CD4-positive, alpha-beta memory T cell (primary cell): ENCODE measurements around the gene FBXW12. TPM values are rescaled to one million over a fixed set of nuclear protein-coding genes. Genes with fewer than 3 reads are reported as not detected.

Experiments used
- CTCF ChIA-PET: fragments of 350-600 bp; sonication (Branson Sonifier 250); formaldehyde crosslinking; loops from one replicate; lab custom pipeline; 2021; ENCODE audit warnings: inconsistent platforms; ENCODE audit not compliant: partially characterized antibody; lab: Charles Lee
- POLR2A ChIA-PET: fragments of 350-600 bp; sonication (Branson Sonifier 250); formaldehyde crosslinking; loops from one replicate; lab custom pipeline; 2021; ENCODE audit not compliant: partially characterized antibody; lab: Charles Lee
- DNase-seq, 5 donors: peaks; one replicate each; pipeline versions ENCODE4 v3.0.0 to v3.0.0-alpha.2; 2020 to 2022; ENCODE audit warnings: mixed read lengths in 1 of 5
- H3K27ac ChIP-seq: one replicate; pipeline ENCODE4 v1.7.0; 2013; ENCODE audit warnings: low read depth, low read length
- H3K27me3 ChIP-seq: 2 replicates; pipeline ENCODE4 v1.7.0; 2013; ENCODE audit warnings: mild to moderate bottlenecking, low read length, moderate library complexity; ENCODE audit not compliant: insufficient read depth
- H3K36me3 ChIP-seq: 2 replicates; pipeline ENCODE4 v1.7.0; 2013; ENCODE audit warnings: mild to moderate bottlenecking, low read length, moderate library complexity; ENCODE audit not compliant: insufficient read depth
- H3K4me1 ChIP-seq: 2 replicates; pipeline ENCODE4 v1.7.0; 2013; ENCODE audit warnings: mild to moderate bottlenecking, low read length, moderate library complexity; ENCODE audit not compliant: insufficient read depth
- H3K4me3 ChIP-seq, 2 donors: one replicate each; pipeline ENCODE4 v1.7.0; 2013; ENCODE audit warnings: low read length in 2 of 2, mild to moderate bottlenecking in 1 of 2
- H3K9me3 ChIP-seq, 2 donors: one replicate each; pipeline ENCODE4 v1.7.0; 2013; ENCODE audit warnings: low read length in 2 of 2, control low read depth in 1 of 2; ENCODE audit not compliant: control insufficient read depth in 1 of 2
- H3K27ac Mint-ChIP-seq, 7 donors: one replicate each; pipeline ENCODE4 v1.8.0; 2020 to 2021; ENCODE audit warnings: mixed read lengths in 7 of 7, mild to moderate bottlenecking in 6 of 7, inconsistent platforms in 3 of 7, moderate library complexity in 3 of 7
- H3K27me3 Mint-ChIP-seq, 2 donors: one replicate each; pipeline ENCODE4 v1.8.0; 2020 to 2021; ENCODE audit warnings: mixed read lengths in 2 of 2
- H3K36me3 Mint-ChIP-seq, 2 donors: one replicate each; pipeline ENCODE4 v1.8.0; 2020 to 2021; ENCODE audit warnings: mixed read lengths in 2 of 2, inconsistent platforms in 1 of 2, mild to moderate bottlenecking in 1 of 2
- H3K4me1 Mint-ChIP-seq, 4 donors: one replicate each; pipeline ENCODE4 v1.8.0; 2020 to 2021; ENCODE audit warnings: mixed read lengths in 4 of 4, mild to moderate bottlenecking in 1 of 4
- H3K4me3 Mint-ChIP-seq, 8 donors: one replicate each; pipeline ENCODE4 v1.8.0; 2020 to 2021; ENCODE audit warnings: mixed read lengths in 8 of 8, mild to moderate bottlenecking in 7 of 8, moderate library complexity in 6 of 8, inconsistent platforms in 3 of 8
- H3K9me3 Mint-ChIP-seq, 8 donors: one replicate each; pipeline ENCODE4 v1.8.0; 2020 to 2021; ENCODE audit warnings: mixed read lengths in 8 of 8, mild to moderate bottlenecking in 5 of 8, inconsistent platforms in 3 of 8, moderate library complexity in 1 of 8
- intact Hi-C: fragments of 100-400 bp; cut with micrococcal nuclease; formaldehyde crosslinking; loops from one replicate; pipeline ENCODE4 v1.15.1; 2023
- polyA plus RNA-seq, 2 donors: library from polyadenylated mRNA; unstranded; fragments of 300-500 nt; fragmentation: Illumina TruSeq; gene quantifications; one replicate each; pipeline ENCODE4 v1.2.3, GENCODE V29; 2021
- total RNA-seq, 2 experiments: library from RNA; stranded (reverse); gene quantifications; one replicate each; pipeline ENCODE4 v1.2.3, GENCODE V29; 2021

The FBXW12 gene
- total and polyA plus RNA-seq, 4 experiments from 2014 or later = not detected

- no peak overlapping the region for H3K27ac Mint-ChIP-seq
- intact Hi-C loops = no loop called here
- H3K9me3 ChIP-seq = no peaks in the 10 kb centered on the region
Measured at GRCh38 chr3:48372862-48373435, 930 bp downstream of the FBXW12 start.

GRCh38 chr3:48387634-48388033 lies 15.6 kb downstream of the FBXW12 start:
- H3K27ac ChIP-seq = no peak overlapping the region
- Mint-ChIP-seq H3K4me3 (no peak overlapping the region), H3K27ac (no peak overlapping the region), H3K36me3 (no peaks in the 10 kb centered on the region), H3K4me1 (no peaks in the 10 kb centered on the region), H3K27me3 (peaks cover 12 to 14% of the 10 kb centered on the region in 2 donors), H3K9me3 (no peaks in the 10 kb centered on the region)
- DNase-seq = no peak
- ChIA-PET POLR2A (no interaction called here), CTCF (interaction anchor here (1.3 to 1.7 kb wide), 2 partner anchors 13 to 49 kb away, joined by 6 to 8 read pairs; no protein-coding TSS in a partner anchor)
- no peak overlapping the region for H3K4me3 ChIP-seq
- no peaks in the 10 kb centered on the region for H3K4me1 ChIP-seq
- H3K27me3 ChIP-seq = peaks cover 3% of the 10 kb centered on the region
- H3K9me3 ChIP-seq = no peaks in the 10 kb centered on the region
- intact Hi-C loops = no loop called here
- H3K36me3 ChIP-seq = no peaks in the 10 kb centered on the region

More at GRCh38 chr3:48372862-48373435, 930 bp downstream of the FBXW12 start:
- ChIA-PET POLR2A (no interaction called here), CTCF (interaction anchor here (0.6 kb wide), 1 partner anchor 886 kb away, joined by 3 read pairs; no protein-coding TSS in a partner anchor)
- peaks cover 0 to 2% (median 0%) of the 10 kb centered on the region in 8 donors for H3K9me3 Mint-ChIP-seq
- peaks cover 0 to 2% of the 10 kb centered on the region in 2 donors for H3K27me3 Mint-ChIP-seq
- H3K4me3 ChIP-seq = no peak overlapping the region
- no peaks in the 10 kb centered on the region for H3K27me3 ChIP-seq
- H3K36me3 ChIP-seq = no peaks in the 10 kb centered on the region
- no peaks in the 10 kb centered on the region for H3K4me1 ChIP-seq
- no peak for DNase-seq
- H3K4me3 Mint-ChIP-seq = no peak overlapping the region
- H3K4me1 Mint-ChIP-seq = no peaks in the 10 kb centered on the region
- H3K27ac ChIP-seq = no peak overlapping the region
- no peaks in the 10 kb centered on the region for H3K36me3 Mint-ChIP-seq

GRCh38 chr3:48388966-48389365 lies 16.9 kb downstream of the FBXW12 start:
- CTCF ChIA-PET = no interaction called here
- H3K9me3 Mint-ChIP-seq = no peaks in the 10 kb centered on the region
- H3K4me3 Mint-ChIP-seq = peak overlapping the region in 1 of 8 donors; percentile 61
- H3K27me3 Mint-ChIP-seq = peaks cover 13 to 19% of the 10 kb centered on the region in 2 donors
- no peaks in the 10 kb centered on the region for H3K4me1 Mint-ChIP-seq
- intact Hi-C loops = no loop called here
- Histone ChIP-seq H3K9me3 (no peaks in the 10 kb centered on the region), H3K4me1 (no peaks in the 10 kb centered on the region), H3K27ac (no peak overlapping the region), H3K4me3 (no peak overlapping the region), H3K36me3 (no peaks in the 10 kb centered on the region), H3K27me3 (peaks cover 3% of the 10 kb centered on the region)
- no peak for DNase-seq
- H3K36me3 Mint-ChIP-seq = no peaks in the 10 kb centered on the region
- POLR2A ChIA-PET = no interaction called here
- no peak overlapping the region for H3K27ac Mint-ChIP-seq

- intact Hi-C loops = no loop called here
- CTCF ChIA-PET = interaction anchor here (5.4 kb wide), 1 partner anchor 41 kb away, joined by 24 read pairs; no protein-coding TSS in a partner anchor
Measured at GRCh38 chr3:48394391-48394790, 22.4 kb downstream of the FBXW12 start.

GRCh38 chr3:48395714-48396113 lies 23.7 kb downstream of the FBXW12 start:
- H3K4me3 Mint-ChIP-seq = no peak overlapping the region
- no peak for DNase-seq
- no peak overlapping the region for H3K27ac Mint-ChIP-seq
- H3K9me3 Mint-ChIP-seq = no peaks in the 10 kb centered on the region
- H3K4me3 ChIP-seq = no peak overlapping the region
- POLR2A ChIA-PET = no interaction called here
- intact Hi-C loops = no loop called here
- no peaks in the 10 kb centered on the region for H3K4me1 Mint-ChIP-seq
- H3K4me1 ChIP-seq = no peaks in the 10 kb centered on the region
- H3K36me3 Mint-ChIP-seq = no peaks in the 10 kb centered on the region
- no peaks in the 10 kb centered on the region for H3K36me3 ChIP-seq
- CTCF ChIA-PET = interaction anchor here (1.4 to 5.4 kb wide), 3 partner anchors 10 to 154 kb away, joined by 4 to 24 read pairs (median 4); no protein-coding TSS in a partner anchor
- H3K27me3 ChIP-seq = no peaks in the 10 kb centered on the region
- H3K27ac ChIP-seq = no peak overlapping the region
- peaks cover 12 to 17% of the 10 kb centered on the region in 2 donors for H3K27me3 Mint-ChIP-seq
- H3K9me3 ChIP-seq = no peaks in the 10 kb centered on the region

More at GRCh38 chr3:48394391-48394790, 22.4 kb downstream of the FBXW12 start:
- peaks cover 11 to 24% of the 10 kb centered on the region in 2 donors for H3K27me3 Mint-ChIP-seq
- H3K4me3 ChIP-seq = no peak overlapping the region
- no peak overlapping the region for H3K4me3 Mint-ChIP-seq
- H3K27ac Mint-ChIP-seq = no peak overlapping the region
- no peaks in the 10 kb centered on the region for H3K4me1 Mint-ChIP-seq
- POLR2A ChIA-PET = no interaction called here
- H3K4me1 ChIP-seq = no peaks in the 10 kb centered on the region
- H3K27me3 ChIP-seq = no peaks in the 10 kb centered on the region
- no peaks in the 10 kb centered on the region for H3K36me3 Mint-ChIP-seq
- no peaks in the 10 kb centered on the region for H3K36me3 ChIP-seq
- H3K27ac ChIP-seq = no peak overlapping the region
- no peaks in the 10 kb centered on the region for H3K9me3 Mint-ChIP-seq
- no peak for DNase-seq
- no peaks in the 10 kb centered on the region for H3K9me3 ChIP-seq

GRCh38 chr3:48397767-48398681 lies 26.0 kb downstream of the FBXW12 start:
- Histone ChIP-seq H3K4me3 (no peak overlapping the region), H3K27me3 (no peaks in the 10 kb centered on the region), H3K36me3 (no peaks in the 10 kb centered on the region), H3K9me3 (no peaks in the 10 kb centered on the region), H3K4me1 (no peaks in the 10 kb centered on the region), H3K27ac (no peak overlapping the region)
- POLR2A ChIA-PET = no interaction called here
- Mint-ChIP-seq H3K9me3 (no peaks in the 10 kb centered on the region), H3K27ac (peak overlapping the region in 1 of 7 donors; percentile 52), H3K4me1 (peaks cover 0 to 2% (median 0%) of the 10 kb centered on the region in 4 donors), H3K4me3 (no peak overlapping the region), H3K27me3 (peaks cover 6 to 10% of the 10 kb centered on the region in 2 donors), H3K36me3 (no peaks in the 10 kb centered on the region)
- no peak for DNase-seq
- CTCF ChIA-PET = interaction anchor here (3.7 to 13.7 kb wide), 4 partner anchors 35 to 155 kb away, joined by 30 to 381 read pairs (median 242); partner anchors contain the start of genes CCDC51, PFKFB4, PLXNB1 and TMA7
- intact Hi-C loops = no loop called here
